ENCODE data around the gene TP63.

TP63 gene

DNA sequence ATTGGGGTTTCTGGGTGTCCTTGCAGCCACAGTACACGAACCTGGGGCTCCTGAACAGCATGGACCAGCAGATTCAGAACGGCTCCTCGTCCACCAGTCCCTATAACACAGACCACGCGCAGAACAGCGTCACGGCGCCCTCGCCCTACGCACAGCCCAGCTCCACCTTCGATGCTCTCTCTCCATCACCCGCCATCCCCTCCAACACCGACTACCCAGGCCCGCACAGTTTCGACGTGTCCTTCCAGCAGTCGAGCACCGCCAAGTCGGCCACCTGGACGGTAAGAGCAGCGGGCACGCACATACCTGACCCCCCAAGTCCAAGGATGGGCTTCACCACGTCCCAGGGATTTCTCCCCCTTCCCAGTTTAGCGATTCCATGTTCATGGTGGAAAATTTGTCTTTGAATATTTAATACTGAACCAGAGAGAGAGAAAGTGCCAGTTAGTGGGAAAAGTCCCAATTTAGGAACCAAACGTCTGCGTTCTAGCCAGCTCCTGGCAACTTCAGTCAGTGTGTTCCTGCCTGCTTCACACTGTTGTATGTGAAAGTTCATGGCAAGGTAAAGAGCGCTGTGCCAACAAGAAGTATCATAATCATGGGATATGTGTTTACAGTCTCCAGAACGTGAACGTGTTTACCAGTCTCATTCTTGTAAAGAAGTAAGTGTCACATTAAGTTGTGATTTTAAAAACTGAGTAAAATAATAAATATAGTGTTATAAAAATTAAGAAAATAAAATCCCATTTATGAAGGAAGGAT lies 177.2 kb downstream of the TP63 start:
- no peak for DNase-seq (ENCODE audit: extremely low read depth, low read depth)
- TF ChIP-seq, protein P1, sequence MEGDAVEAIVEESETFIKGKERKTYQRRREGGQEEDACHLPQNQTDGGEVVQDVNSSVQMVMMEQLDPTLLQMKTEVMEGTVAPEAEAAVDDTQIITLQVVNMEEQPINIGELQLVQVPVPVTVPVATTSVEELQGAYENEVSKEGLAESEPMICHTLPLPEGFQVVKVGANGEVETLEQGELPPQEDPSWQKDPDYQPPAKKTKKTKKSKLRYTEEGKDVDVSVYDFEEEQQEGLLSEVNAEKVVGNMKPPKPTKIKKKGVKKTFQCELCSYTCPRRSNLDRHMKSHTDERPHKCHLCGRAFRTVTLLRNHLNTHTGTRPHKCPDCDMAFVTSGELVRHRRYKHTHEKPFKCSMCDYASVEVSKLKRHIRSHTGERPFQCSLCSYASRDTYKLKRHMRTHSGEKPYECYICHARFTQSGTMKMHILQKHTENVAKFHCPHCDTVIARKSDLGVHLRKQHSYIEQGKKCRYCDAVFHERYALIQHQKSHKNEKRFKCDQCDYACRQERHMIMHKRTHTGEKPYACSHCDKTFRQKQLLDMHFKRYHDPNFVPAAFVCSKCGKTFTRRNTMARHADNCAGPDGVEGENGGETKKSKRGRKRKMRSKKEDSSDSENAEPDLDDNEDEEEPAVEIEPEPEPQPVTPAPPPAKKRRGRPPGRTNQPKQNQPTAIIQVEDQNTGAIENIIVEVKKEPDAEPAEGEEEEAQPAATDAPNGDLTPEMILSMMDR (IDR thresholded peaks at IDR 0.05; ENCODE audit: low read depth, low read length) = no peak

DNA sequence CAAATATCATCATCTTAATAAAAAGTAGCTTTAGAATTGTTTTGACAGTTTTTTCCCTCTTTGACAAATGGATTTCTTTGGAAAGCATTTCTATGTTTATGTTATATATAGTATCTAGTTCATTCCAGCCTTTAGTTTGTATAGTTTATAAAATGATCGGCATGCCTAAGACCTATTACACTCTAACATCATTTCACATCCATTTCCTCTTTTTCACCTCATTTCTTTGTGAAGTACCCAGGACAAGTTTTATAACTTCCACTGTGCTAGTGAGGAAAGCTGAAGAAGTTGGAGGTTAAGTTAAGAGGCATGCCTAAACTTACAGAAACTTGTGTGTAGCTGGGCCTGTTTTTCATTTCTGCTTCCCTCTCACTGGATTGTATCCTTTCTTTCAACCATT lies 178.4 kb downstream of the TP63 start:
- TF ChIP-seq, protein P1 (IDR thresholded peaks at IDR 0.05; ENCODE audit: low read depth, low read length) = no peak
- no peak for DNase-seq (ENCODE audit: extremely low read depth, low read depth)

DNA sequence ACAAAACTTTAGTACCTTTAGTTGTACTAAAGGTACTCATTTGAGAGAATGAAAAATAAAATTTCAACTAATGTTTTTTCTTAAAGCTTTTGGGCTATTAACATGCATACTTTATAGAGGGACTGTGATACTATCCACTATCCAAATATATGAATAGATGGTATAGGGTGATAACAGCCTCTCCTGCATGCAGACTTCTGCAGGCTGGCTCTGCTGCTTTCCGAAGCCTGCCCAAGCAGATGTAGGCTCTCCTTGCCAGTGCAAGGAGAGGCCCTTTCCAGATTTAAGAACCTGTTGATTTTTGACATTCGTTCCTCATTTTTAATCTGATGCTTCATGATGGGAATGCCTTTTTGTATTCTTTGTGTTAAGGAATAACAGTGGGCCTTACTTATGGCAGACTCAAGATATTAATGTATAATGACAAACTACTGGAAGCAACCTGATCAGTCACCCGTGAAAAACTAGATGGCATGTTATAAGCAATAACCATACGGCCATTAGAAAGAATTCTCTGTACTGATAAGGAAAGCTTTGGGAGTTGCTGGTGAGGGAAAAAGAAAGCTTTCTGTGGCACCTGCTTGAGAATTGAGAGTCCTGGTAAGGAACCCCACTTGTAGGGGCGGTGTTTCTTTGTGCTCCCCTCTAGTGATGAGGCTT lies 181.7 kb downstream of the TP63 start:
- DNase-seq (ENCODE audit: extremely low read depth, low read depth) = no peak
- TF ChIP-seq, protein P1 (IDR thresholded peaks at IDR 0.05; ENCODE audit: low read depth, low read length) = no peak

DNA sequence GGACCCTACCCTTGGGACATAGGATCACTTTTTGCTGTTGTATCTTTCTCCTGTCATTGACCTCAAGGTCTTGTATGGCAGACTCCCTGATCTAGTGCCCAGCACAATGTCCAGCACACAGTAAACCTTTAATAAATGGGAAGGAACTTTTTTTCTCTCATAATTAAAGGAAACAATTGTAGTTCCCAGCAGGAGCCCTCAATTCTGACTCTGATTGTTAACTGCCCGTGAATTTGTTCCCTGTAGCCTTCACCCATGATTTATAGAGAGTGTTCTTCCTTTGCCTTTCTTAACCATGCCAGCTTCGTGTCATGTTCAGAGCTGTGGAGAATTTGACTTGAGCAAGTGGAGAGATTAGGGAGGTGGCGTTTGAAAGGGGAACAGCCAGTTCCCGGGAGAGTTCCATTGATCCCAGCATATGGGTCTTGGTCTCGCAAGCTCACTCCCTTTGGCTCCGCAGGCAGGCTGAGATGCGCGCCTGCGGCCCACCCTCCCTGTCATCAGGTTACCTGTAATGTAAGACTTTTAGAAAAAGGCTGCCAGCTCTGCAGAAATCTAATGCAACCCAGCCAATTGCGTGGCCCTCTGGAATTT lies 182.6 kb downstream of the TP63 start:
- DNase-seq (ENCODE audit: extremely low read depth, low read depth) = no peak
- TF ChIP-seq, protein P1 (IDR thresholded peaks at IDR 0.05; ENCODE audit: low read depth, low read length) = no peak

DNA sequence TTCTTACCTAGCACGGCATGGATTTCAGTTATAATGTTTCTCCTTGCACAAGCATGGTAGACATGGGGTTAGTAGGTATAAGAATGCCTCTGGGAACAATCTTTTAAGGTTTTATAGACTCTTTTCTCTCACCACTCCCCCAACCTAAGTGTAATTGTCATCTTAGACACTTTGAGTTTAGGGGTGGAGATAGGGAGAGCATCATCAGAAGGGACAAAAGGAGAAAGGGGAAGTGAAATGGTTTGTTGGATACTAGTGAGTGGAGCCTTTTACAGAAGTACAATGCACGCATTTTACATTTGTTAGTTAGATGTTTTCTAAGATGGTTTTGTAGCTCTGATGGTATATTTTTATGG lies 189.2 kb downstream of the TP63 start:
- TF ChIP-seq, protein P1 (IDR thresholded peaks at IDR 0.05; ENCODE audit: low read depth, low read length) = no peak
- DNase-seq (ENCODE audit: extremely low read depth, low read depth) = no peak

DNA sequence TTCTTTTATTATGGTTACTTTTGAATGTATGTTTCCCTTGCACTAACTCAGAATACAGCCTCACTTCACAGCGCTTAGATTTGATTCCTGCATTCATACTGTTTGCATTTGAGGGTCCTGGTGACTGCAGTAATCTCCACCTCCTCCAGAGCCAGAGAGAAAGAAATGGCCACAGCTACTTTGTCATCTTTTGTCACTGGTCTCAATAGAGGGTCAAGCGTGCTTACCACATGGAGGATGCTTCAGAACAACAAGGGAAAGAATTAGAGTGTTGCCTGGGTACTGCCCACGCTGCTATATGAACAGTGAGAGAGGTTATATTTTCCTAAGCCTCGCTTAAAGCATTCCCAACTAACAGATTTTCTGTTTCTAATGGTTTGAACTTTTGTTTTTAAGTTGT lies 190.1 kb downstream of the TP63 start:
- no peak for DNase-seq (ENCODE audit: extremely low read depth, low read depth)
- TF ChIP-seq, protein P1 (IDR thresholded peaks at IDR 0.05; ENCODE audit: low read depth, low read length) = no peak

DNA sequence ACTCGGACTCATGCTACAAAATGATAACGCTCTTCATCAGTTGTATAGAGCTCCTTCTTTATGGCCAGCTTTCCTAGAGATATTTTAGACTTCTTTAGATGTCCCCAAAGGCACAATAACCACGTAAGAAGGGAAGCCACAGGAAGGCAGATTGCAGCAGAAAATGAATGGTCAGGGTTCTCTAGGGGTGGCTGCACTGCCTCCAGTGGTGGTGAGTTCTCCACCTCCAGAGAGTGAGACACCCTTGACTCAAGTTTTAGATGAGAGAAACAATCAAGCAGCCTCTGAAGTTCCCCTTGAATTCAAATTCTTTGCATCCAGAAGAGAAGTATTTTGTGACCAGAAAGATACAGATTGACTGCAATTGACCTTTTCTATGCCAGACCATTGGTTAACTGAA lies 191.5 kb downstream of the TP63 start:
- TF ChIP-seq, protein P1 (IDR thresholded peaks at IDR 0.05; ENCODE audit: low read depth, low read length) = no peak
- no peak for DNase-seq (ENCODE audit: extremely low read depth, low read depth)

Data from AG09319 (cell line).